ENCODE measurements around the gene AGAP1. TPM values are rescaled to one million over a fixed set of nuclear protein-coding genes. Genes with fewer than 3 reads are reported as not detected.
A peak's percentile ranks its signal among the peaks of the same experiment; 100 is the strongest.
"Not testable (repeated sequence)": the region's sequence is repeated elsewhere in the genome, so short reads cannot be mapped to it uniquely, and the experiment has no call there.

The AGAP1 gene
- total RNA-seq, 2 experiments from 2014 or later = 0.89 to 0.97 TPM

DNA sequence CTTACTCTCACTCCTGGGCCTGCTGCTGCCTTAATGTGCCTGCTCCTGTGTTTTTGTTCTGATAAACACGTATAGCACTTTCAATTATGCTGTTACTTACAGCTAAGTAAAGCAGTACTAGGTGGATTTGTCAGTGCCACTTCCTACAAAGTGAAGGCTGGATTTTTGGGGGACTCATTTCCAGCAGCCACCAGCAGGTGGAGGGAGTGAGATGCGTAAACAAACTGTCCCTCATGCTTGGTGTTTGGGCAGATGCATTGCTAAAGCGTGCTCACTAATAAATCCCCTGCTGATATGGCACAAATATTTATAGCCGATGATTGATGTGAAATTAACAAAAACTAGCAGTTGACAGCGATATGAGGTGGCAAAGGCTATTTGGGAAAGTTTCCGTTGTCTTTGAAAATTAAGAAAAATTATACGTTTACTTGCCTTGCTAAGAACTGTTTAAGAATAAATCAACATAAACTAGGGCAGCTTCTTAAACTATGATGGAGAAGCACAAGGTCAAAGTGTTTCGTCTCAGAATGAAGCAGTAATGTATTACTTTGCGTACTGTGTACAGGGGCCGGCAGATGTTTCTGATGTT is 101.7 kb downstream of the AGAP1 start:
- no peak overlapping the region for H3K27ac Mint-ChIP-seq

DNA sequence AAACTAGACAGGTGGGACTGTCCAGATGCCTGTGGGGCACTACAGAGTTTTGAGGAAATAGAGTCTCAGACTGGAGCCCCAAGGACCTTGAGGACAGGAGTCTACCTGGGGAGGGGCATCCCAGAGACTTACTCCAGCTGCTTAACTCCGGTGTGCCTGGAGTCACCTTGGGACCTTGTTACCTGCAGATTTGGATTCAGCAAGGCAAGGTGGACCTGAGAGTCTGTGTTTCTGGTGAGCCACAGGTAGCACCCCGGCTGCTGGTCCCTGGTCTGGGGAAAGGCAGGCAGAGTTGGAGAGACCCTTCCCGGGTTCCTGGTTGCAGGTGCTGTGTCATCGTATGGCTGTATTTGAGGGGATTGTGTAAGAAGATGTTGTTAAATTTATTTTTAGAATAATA is 102.4 kb downstream of the AGAP1 start:
- Mint-ChIP-seq H3K27me3 (no peaks in the 10 kb centered on the region), H3K4me3 (no peak overlapping the region), H3K9me3 (no peaks in the 10 kb centered on the region), H3K4me1 (no peaks in the 10 kb centered on the region), H3K27ac (no peak overlapping the region), H3K36me3 (ENCODE audit: low read depth) (no peaks in the 10 kb centered on the region)
- ChIA-PET POLR2A (no interaction called here), CTCF (interaction anchor here (1.3 kb wide), 1 partner anchor 126 kb away, joined by 4 read pairs; no protein-coding TSS in a partner anchor)
- DNase-seq = no peak

More for the DNA sequence above, 101.7 kb downstream of the AGAP1 start:
- no peaks in the 10 kb centered on the region for H3K27me3 Mint-ChIP-seq
- POLR2A ChIA-PET = no interaction called here
- CTCF ChIA-PET = interaction anchor here (1.3 kb wide), 1 partner anchor 127 kb away, joined by 4 read pairs; no protein-coding TSS in a partner anchor
- H3K4me1 Mint-ChIP-seq = no peaks in the 10 kb centered on the region
- no peaks in the 10 kb centered on the region for H3K36me3 Mint-ChIP-seq (ENCODE audit: low read depth)
- DNase-seq = peak; percentile 50
- H3K9me3 Mint-ChIP-seq = no peaks in the 10 kb centered on the region
- no peak overlapping the region for H3K4me3 Mint-ChIP-seq

DNA sequence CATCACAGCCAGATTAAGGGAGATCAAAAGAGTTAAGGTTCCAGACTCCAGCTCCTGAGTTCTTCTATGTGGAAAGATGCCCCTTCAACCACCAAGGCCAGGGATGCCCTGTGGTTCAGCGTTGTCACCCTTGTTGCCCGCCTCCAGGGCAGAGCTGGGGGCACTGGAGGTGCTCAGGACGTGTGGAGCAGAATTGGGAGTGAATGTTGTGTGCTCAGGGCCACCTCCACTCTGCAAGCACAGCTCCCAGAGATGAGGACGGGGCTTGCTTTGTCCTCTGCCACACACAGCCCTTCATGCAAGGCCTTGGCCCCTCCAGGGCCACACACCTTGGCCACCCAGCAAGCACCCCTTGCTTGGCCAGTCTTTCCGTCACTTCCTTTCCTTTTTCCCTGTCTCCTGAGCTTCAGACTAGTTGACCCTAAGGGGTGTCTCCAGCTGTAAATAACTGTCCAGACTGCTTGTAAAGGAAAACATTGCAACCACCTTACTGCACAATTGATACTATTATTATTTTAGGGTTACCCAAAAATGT is 103.3 kb downstream of the AGAP1 start:
- ChIA-PET POLR2A (no interaction called here), CTCF (interaction anchor here (0.6 kb wide), 2 partner anchors 50 to 91 kb away, joined by 3 to 4 read pairs; no protein-coding TSS in a partner anchor)
- no peak for DNase-seq

DNA sequence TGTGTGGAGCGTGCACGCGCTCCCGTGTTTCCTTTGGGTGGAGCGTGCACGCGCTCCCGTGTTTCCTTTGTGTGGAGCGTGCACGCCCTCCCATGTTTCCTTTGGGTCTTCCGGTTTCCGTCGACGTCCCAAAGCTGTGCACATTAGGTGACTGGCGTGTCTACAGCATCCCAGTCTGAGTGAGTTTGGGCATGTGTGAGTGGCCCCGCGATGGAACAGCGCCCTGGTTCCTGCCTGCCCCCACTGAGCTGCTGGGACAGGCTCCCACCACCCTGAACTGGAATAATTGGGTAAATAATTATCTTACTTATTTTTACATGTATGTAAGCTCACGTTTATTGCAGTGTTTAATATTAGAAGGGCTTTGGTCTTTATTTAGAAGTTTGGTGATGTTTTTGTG is 104.2 kb downstream of the AGAP1 start:
- DNase-seq = no peak
- Mint-ChIP-seq H3K4me3 (no peak overlapping the region), H3K27ac (no peak overlapping the region), H3K9me3 (peaks cover 6% of the 10 kb centered on the region), H3K36me3 (ENCODE audit: low read depth) (no peaks in the 10 kb centered on the region), H3K4me1 (no peaks in the 10 kb centered on the region), H3K27me3 (no peaks in the 10 kb centered on the region)
- ChIA-PET POLR2A (no interaction called here), CTCF (interaction anchor here (0.6 kb wide), 1 partner anchor 1575 kb away, joined by 3 read pairs; no protein-coding TSS in a partner anchor)

More for the DNA sequence above, 103.3 kb downstream of the AGAP1 start:
- H3K36me3 Mint-ChIP-seq (ENCODE audit: low read depth) = no peaks in the 10 kb centered on the region
- H3K27me3 Mint-ChIP-seq = no peaks in the 10 kb centered on the region
- no peak overlapping the region for H3K4me3 Mint-ChIP-seq
- H3K9me3 Mint-ChIP-seq = no peaks in the 10 kb centered on the region
- no peaks in the 10 kb centered on the region for H3K4me1 Mint-ChIP-seq
- H3K27ac Mint-ChIP-seq = no peak overlapping the region

DNA sequence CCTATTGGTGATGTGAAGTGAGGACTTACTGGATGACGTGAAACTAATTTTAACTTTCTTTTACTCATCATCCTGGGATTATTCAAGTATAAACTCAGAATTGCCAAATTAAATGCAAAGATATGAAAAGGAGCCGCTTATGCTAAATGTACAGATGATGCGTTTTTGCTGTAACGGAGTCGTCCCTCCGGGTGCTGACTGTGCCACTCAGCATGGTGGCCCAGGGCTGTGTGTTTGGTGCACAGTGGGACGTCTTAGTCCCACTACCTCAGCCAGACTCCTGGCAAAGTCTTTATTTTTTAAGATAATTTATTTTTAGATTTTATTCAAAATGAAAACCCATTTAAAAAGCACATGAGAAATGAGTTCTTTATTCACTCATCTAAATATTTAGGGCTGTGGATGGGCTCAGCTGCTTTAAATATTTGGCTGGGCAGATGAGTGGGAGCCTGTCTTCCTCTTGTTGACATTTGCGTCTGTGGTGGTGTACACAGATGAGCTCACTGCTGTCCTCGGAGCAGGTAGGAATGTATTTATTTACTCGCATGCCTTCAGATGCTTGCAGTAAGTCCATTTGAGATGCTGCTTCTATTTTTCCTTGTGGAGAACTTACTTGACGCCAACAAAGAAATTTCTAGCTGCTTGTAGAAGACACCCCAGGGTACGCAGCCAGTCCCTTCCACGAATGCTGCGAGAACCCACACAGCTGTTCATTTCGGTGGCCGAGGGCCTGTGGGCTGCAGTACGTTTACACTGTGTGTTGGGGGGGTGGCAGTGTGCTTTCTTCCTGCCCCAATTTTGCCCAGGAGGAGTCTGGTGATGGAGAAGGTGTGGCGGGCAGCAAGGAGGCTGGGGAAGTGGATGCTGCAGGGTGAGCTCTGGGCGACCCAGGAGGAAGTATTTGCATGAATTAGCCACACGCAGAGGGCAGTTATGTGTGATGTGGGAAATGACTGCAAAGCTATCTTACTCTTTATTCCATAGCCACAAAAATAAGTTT is 105.0 kb downstream of the AGAP1 start:
- no peaks in the 10 kb centered on the region for H3K4me1 Mint-ChIP-seq
- H3K9me3 Mint-ChIP-seq = peaks cover 13% of the 10 kb centered on the region
- H3K27me3 Mint-ChIP-seq = no peaks in the 10 kb centered on the region
- H3K36me3 Mint-ChIP-seq (ENCODE audit: low read depth) = no peaks in the 10 kb centered on the region
- no peak overlapping the region for H3K4me3 Mint-ChIP-seq
- DNase-seq = no peak
- ChIA-PET POLR2A (interaction anchor here (0.6 kb wide), 1 partner anchor 1808 kb away, joined by 4 read pairs; no protein-coding TSS in a partner anchor), CTCF (interaction anchor here (0.6 kb wide), 1 partner anchor 1576 kb away, joined by 3 read pairs; no protein-coding TSS in a partner anchor)
- H3K27ac Mint-ChIP-seq = no peak overlapping the region

DNA sequence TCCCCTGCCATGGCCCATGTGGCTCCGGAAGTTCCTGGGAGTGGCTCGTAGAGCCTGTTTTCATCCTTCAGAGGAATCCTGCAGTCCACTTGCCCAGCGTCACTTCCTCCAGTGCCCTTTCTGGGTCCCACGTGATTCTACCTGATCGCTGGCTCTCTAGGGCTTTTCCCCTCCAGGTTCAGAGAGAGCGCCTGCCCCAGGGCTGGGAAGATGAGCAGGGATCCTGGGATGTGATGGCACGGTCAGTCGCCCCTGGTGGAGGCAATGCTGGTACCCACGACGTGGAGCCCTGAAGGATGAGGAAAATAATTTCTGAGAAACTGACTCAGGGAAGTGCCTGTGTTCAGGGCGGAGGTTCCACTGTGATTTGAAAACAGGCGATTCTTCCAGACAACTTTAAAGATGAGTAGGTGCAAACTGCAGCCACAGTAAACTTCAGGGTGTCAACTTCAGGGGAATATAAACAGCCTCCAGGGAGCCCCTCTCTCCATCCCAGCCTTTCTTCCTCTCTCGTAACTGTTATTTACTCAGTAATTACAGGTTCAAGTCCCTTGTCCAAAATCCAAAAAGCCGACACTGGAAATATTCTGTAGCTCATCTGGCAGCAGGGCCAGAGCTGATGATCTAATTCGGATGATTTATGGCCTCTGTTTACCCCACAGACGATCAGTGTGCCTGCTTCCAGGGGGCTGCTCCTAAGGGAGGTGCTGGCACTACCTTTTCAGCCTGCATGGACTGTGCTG is 105.9 kb downstream of the AGAP1 start:
- no peaks in the 10 kb centered on the region for H3K36me3 Mint-ChIP-seq (ENCODE audit: low read depth)
- ChIA-PET POLR2A (interaction anchor here (0.6 kb wide), 1 partner anchor 1809 kb away, joined by 4 read pairs; no protein-coding TSS in a partner anchor), CTCF (no interaction called here)
- no peaks in the 10 kb centered on the region for H3K4me1 Mint-ChIP-seq
- no peaks in the 10 kb centered on the region for H3K27me3 Mint-ChIP-seq
- H3K4me3 Mint-ChIP-seq = no peak overlapping the region
- H3K27ac Mint-ChIP-seq = no peak overlapping the region
- no peak for DNase-seq
- peaks cover 13% of the 10 kb centered on the region for H3K9me3 Mint-ChIP-seq

DNA sequence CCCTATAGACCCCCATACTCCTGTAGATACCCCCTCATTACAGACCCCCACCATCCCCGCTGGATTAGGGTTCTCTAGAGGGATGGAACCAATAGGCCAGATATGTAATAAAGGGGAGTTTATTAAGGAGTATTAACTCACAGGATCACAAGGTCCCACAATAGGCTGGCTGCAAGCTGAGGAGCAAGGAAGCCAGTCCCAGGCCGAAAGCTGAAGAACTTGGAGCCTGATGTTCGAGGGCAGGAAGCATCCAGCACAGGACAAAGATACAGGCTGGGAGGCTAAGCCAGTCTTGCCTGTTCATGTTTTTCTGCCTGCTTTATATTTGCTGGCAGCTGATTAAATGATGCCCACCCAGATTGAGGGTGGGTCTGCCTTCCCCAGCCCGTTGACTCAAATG is 106.6 kb downstream of the AGAP1 start:
- H3K4me1 Mint-ChIP-seq = no peaks in the 10 kb centered on the region
- no peaks in the 10 kb centered on the region for H3K27me3 Mint-ChIP-seq
- POLR2A ChIA-PET = no interaction called here
- DNase-seq = no peak
- H3K9me3 Mint-ChIP-seq = peaks cover 13% of the 10 kb centered on the region
- CTCF ChIA-PET = no interaction called here
- no peak overlapping the region for H3K27ac Mint-ChIP-seq
- H3K4me3 Mint-ChIP-seq = no peak overlapping the region
- H3K36me3 Mint-ChIP-seq (ENCODE audit: low read depth) = no peaks in the 10 kb centered on the region

DNA sequence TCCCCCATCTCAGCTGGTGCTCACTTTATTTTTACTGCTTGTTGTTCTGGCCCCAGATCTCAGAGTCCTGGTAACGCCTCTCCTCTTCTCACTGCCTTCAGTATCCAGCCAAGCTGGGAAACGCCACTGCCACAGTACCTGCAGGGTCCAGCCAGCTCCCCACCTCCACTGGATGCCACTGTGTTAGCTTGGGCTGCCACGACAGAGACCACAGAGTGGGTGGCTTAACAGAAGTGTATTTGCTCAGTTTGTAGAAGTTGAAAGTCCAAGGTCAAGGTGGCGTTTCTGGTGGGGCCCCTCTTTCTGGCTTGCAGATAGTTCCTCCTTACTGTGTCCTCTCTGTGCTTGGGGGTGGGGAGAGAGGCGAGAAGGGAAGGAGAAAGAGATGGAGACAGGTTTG is 107.1 kb downstream of the AGAP1 start:
- no peaks in the 10 kb centered on the region for H3K27me3 Mint-ChIP-seq
- no peak overlapping the region for H3K27ac Mint-ChIP-seq
- H3K9me3 Mint-ChIP-seq = peaks cover 13% of the 10 kb centered on the region
- H3K4me3 Mint-ChIP-seq = no peak overlapping the region
- DNase-seq = no peak
- CTCF ChIA-PET = no interaction called here
- POLR2A ChIA-PET = no interaction called here
- no peaks in the 10 kb centered on the region for H3K36me3 Mint-ChIP-seq (ENCODE audit: low read depth)
- H3K4me1 Mint-ChIP-seq = no peaks in the 10 kb centered on the region

DNA sequence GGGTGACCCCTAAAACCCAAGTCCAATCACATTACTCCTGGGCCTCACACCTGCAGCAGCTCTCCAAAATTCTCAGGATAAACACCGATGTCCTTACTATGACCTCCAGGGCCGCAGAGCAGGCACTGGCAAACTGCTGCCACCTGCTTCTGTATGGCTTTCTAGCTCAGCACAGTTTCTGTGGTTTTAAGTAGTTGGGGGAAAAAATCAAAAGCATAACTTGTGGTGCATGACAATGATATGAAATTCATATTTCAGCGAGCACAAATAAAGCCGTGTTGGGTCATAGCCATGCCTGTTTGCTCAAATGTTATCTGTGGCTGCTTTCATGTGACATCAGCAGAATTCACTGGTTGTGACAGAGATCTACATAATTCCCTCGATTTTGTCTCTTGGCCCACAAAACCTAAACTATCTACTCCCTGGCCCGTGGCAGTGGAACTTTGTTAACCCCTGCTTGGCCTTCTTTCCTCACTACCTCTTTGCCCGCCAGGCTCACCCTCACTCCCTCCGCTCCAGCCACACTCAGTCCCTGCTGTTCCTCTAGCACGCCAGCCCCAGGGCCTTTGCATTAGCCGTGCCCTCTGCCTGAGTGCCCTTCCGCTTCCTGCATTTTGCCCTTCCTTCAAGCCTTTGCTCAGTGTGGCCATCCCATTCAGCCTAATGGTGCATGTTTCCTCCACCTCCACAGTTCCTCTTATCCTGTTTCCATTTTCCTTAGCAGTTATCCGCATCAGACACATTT is 108.3 kb downstream of the AGAP1 start:
- Mint-ChIP-seq H3K36me3 (ENCODE audit: low read depth) (no peaks in the 10 kb centered on the region), H3K4me1 (no peaks in the 10 kb centered on the region), H3K27ac (no peak overlapping the region), H3K9me3 (peaks cover 13% of the 10 kb centered on the region), H3K4me3 (no peak overlapping the region), H3K27me3 (no peaks in the 10 kb centered on the region)
- ChIA-PET CTCF (no interaction called here), POLR2A (no interaction called here)
- DNase-seq = no peak

DNA sequence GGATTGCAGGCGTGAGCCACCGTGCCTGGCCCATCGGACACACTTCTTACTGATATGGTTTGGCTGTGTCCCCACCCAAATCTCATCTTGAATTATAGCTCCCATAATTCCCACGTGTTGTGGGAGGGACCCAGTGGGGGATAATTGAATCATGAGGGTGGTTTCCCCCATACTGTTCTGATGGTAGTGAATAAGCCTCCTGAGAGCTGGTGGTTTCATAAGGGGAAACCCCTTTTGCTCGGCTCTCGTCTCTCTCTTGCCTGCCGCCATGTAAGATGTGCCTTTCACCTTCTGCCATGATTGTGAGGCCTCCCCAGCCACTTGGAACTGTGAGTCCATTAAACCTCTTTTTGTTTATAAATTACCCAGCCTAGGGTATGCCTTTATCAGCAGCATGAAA is 109.1 kb downstream of the AGAP1 start:
- POLR2A ChIA-PET; H3K4me1 Mint-ChIP-seq; H3K27ac Mint-ChIP-seq; DNase-seq; H3K27me3 Mint-ChIP-seq; H3K36me3 Mint-ChIP-seq (ENCODE audit: low read depth); H3K4me3 Mint-ChIP-seq; CTCF ChIA-PET: not testable (repeated sequence)
- peaks cover 13% of the 10 kb centered on the region for H3K9me3 Mint-ChIP-seq

DNA sequence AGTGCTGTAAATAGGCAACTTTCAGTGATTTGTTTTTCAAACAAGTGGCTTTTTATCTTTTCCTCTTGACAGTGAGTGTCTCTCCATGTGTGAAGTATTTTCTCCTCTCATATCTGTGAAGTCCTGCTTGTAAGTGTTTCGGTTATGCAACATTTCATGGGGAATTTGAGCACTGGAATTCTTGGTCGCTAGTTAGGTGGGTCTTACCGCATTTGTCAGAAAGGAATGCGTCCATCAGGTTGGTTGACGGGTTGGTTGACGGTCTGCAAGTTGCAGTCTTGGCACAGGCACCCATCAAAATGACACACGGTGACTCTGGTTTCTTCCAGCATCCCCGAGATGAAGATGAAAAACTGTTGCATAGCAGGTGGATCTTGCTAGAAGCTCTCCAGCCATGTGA is 109.8 kb downstream of the AGAP1 start:
- DNase-seq = no peak
- ChIA-PET POLR2A (no interaction called here), CTCF (no interaction called here)
- Mint-ChIP-seq H3K4me3 (no peak overlapping the region), H3K27ac (no peak overlapping the region), H3K36me3 (ENCODE audit: low read depth) (no peaks in the 10 kb centered on the region), H3K27me3 (no peaks in the 10 kb centered on the region), H3K4me1 (no peaks in the 10 kb centered on the region), H3K9me3 (peaks cover 13% of the 10 kb centered on the region)

DNA sequence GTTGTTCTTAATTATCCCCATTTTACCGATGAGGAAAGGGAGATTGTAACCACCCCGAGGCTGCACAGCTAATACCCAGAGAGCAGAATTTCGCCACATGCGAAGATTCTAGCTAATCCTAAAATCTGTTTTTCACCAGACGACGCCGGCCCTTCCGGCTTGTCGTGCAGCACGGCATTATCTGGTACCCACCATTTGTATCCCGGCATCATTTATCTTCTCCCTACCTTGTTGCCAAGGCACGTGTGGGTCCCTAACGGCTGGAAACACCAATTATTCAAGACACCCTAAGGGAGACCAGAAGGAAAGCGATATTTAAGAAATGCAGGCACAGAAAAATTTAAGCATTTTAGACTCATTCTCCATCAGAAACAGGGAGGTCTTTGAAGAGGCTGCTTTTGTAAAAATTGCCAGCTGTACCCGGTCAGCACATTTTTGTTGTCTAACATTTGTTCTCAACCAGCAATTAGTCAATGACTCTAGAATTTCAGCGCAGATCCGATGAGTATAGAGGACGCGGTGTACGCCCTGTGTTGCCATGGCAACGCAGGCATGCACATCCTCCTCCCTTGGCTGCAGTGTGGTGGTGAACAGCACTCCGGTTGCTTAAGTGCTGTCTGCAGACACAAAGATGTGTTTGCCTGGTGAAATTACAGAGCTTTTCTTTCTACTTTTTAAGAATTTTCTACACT is 111.6 kb downstream of the AGAP1 start:
- peaks cover 13% of the 10 kb centered on the region for H3K9me3 Mint-ChIP-seq
- ChIA-PET POLR2A (no interaction called here), CTCF (interaction anchor here (1.0 kb wide), 1 partner anchor 12 kb away, joined by 3 read pairs; no protein-coding TSS in a partner anchor)
- H3K27me3 Mint-ChIP-seq = no peaks in the 10 kb centered on the region
- H3K27ac Mint-ChIP-seq = no peak overlapping the region
- no peaks in the 10 kb centered on the region for H3K4me1 Mint-ChIP-seq
- H3K36me3 Mint-ChIP-seq (ENCODE audit: low read depth) = no peaks in the 10 kb centered on the region
- H3K4me3 Mint-ChIP-seq = no peak overlapping the region
- no peak for DNase-seq
